Suppressor macrophage treated with lipopolysaccharide for 1 hour (primary cell): ENCODE results near the gene GPR155.

ENCODE experiments used
- DNase-seq, 3 donors: peaks; one replicate each; pipeline ENCODE4 v3.0.0-alpha.2; 2020 to 2022

GPR155 gene

GRCh38 chr2:174486563-174487107 lies at the start of gene GPR155:
GPR155 (minus strand) TSS chr2:174487029; CDS start chr2:174481956, 5,073 bp downstream.
- peak; percentile 28 to 78 (median 52) for DNase-seq

GRCh38 chr2:174535757-174536703 lies 49.2 kb upstream of the GPR155 start:
- no peak for DNase-seq

GRCh38 chr2:174535083-174535482 lies 48.3 kb upstream of the GPR155 start:
- DNase-seq, result no peak

GRCh38 chr2:174529916-174530315 lies 43.1 kb upstream of the GPR155 start:
- no peak for DNase-seq

GRCh38 chr2:174527959-174528358 lies 41.1 kb upstream of the GPR155 start:
- DNase-seq, result no peak

GRCh38 chr2:174527101-174527721 lies 40.4 kb upstream of the GPR155 start:
- DNase-seq, result no peak

- peak; percentile 71 to 90 (median 80) for DNase-seq
Observed at GRCh38 chr2:174524527-174524926, 37.7 kb upstream of the GPR155 start.

GRCh38 chr2:174522553-174522952 lies 35.7 kb upstream of the GPR155 start:
- DNase-seq, result peak; percentile 68 to 83 (median 80)

- no peak for DNase-seq
Observed at GRCh38 chr2:174518395-174518794, 31.6 kb upstream of the GPR155 start.

- peak; percentile 35 to 48 (median 46) for DNase-seq
Observed at GRCh38 chr2:174516501-174517378, 29.9 kb upstream of the GPR155 start.

GRCh38 chr2:174512345-174512744 lies 25.5 kb upstream of the GPR155 start:
- DNase-seq, result no peak

GRCh38 chr2:174511580-174512260 lies 24.9 kb upstream of the GPR155 start:
- no peak for DNase-seq

- no peak for DNase-seq
Observed at GRCh38 chr2:174510583-174511189, 23.9 kb upstream of the GPR155 start.

- no peak for DNase-seq
Observed at GRCh38 chr2:174503161-174503809, 16.5 kb upstream of the GPR155 start.

- peak; percentile 50 to 72 (median 50) for DNase-seq
Observed at GRCh38 chr2:174499371-174499770, 12.5 kb upstream of the GPR155 start.

GRCh38 chr2:174495365-174496012 lies 8.7 kb upstream of the GPR155 start:
- DNase-seq, result no peak

GRCh38 chr2:174493549-174494331 lies 6.9 kb upstream of the GPR155 start:
- DNase-seq, result no peak

- peak; percentile 57 to 74 (median 72) for DNase-seq
Observed at GRCh38 chr2:174492963-174493431, 6.2 kb upstream of the GPR155 start.

- DNase-seq, result no peak
Observed at GRCh38 chr2:174491947-174492346, 5.1 kb upstream of the GPR155 start.
